WERI-Rb-1 (cell line): ENCODE measurements around the gene NRXN2.

Experiments
- DNase-seq: peaks from one replicate; pipeline ENCODE4 v3.0.0-alpha.2; 2020
- H3K27ac ChIP-seq: fragments of 250-450 bp; sonication (Bioruptor Pico); 2 replicates; pipeline ENCODE4 v1.5.1; 2020; ENCODE audit warnings: mild to moderate bottlenecking, moderate library complexity
- H3K27me3 ChIP-seq: fragments of 250-450 bp; sonication (Bioruptor Pico); 2 replicates; pipeline ENCODE4 v1.5.1; 2021; ENCODE audit warnings: mild to moderate bottlenecking, low read depth, moderate library complexity; ENCODE audit not compliant: insufficient read depth, severe bottlenecking
- H3K36me3 ChIP-seq: fragments of 250-450 bp; sonication (Bioruptor Pico); 2 replicates; pipeline ENCODE4 v1.5.1; 2020; ENCODE audit warnings: mild to moderate bottlenecking, moderate library complexity
- H3K4me3 ChIP-seq: 2 replicates; pipeline ENCODE4 v1.5.1; 2011; ENCODE audit warnings: low read depth, mild to moderate bottlenecking, control low read depth, low read length
- H3K9me3 ChIP-seq: fragments of 250-450 bp; sonication (Bioruptor Pico); 2 replicates; pipeline ENCODE4 v1.5.1; 2021; ENCODE audit warnings: mild to moderate bottlenecking, moderate library complexity; ENCODE audit not compliant: severe bottlenecking
- CTCF ChIP-seq: IDR thresholded peaks from 2 replicates; pipeline ENCODE4 v1.5.1; 2011; ENCODE audit warnings: low read depth, mild to moderate bottlenecking, control low read depth, inconsistent platforms, low read length

Gene NRXN2

GRCh38 chr11:64643920-64644646 is 78.9 kb downstream of the NRXN2 start:
- Histone ChIP-seq H3K4me3 (peak overlapping the region; percentile 63), H3K27ac (0 out of 2 replicates have a peak overlapping the region, but pooled peaks have one; percentile 14), H3K27me3 (no peaks in the 10 kb centered on the region), H3K36me3 (no peaks in the 10 kb centered on the region), H3K9me3 (no peaks in the 10 kb centered on the region)
- DNase-seq = no peak
- no peak for TF ChIP-seq CTCF

- TF ChIP-seq CTCF = no peak
- peak; percentile 75 for DNase-seq
- H3K27ac ChIP-seq = 0 out of 2 replicates have a peak overlapping the region, but pooled peaks have one; percentile 14
- no peaks in the 10 kb centered on the region for H3K9me3 ChIP-seq
- H3K4me3 ChIP-seq = peak overlapping the region; percentile 63
- H3K36me3 ChIP-seq = no peaks in the 10 kb centered on the region
- H3K27me3 ChIP-seq = no peaks in the 10 kb centered on the region
Measured at GRCh38 chr11:64643256-64643881, 79.6 kb downstream of the NRXN2 start.

GRCh38 chr11:64642871-64643255 is 80.1 kb downstream of the NRXN2 start:
- H3K9me3 ChIP-seq = no peaks in the 10 kb centered on the region
- no peak for TF ChIP-seq CTCF
- no peaks in the 10 kb centered on the region for H3K36me3 ChIP-seq
- peak overlapping the region; percentile 63 for H3K4me3 ChIP-seq
- no peaks in the 10 kb centered on the region for H3K27me3 ChIP-seq
- no peak overlapping the region; the same call in 1 of the 2 replicates for H3K27ac ChIP-seq
- DNase-seq = no peak

- no peaks in the 10 kb centered on the region for H3K36me3 ChIP-seq
- H3K27ac ChIP-seq = no peak overlapping the region
- no peak for DNase-seq
- peak overlapping the region; percentile 63 for H3K4me3 ChIP-seq
- TF ChIP-seq CTCF = no peak
- no peaks in the 10 kb centered on the region for H3K9me3 ChIP-seq
- H3K27me3 ChIP-seq = no peaks in the 10 kb centered on the region
Measured at GRCh38 chr11:64642418-64642735, 80.6 kb downstream of the NRXN2 start.

GRCh38 chr11:64641596-64642417 is 81.2 kb downstream of the NRXN2 start:
- peak overlapping the region; percentile 63 for H3K4me3 ChIP-seq
- no peaks in the 10 kb centered on the region for H3K36me3 ChIP-seq
- no peaks in the 10 kb centered on the region for H3K9me3 ChIP-seq
- no peaks in the 10 kb centered on the region for H3K27me3 ChIP-seq
- no peak for DNase-seq
- no peak overlapping the region for H3K27ac ChIP-seq
- TF ChIP-seq CTCF = no peak
